ENCODE results near the gene KSR2.

KSR2 gene

DNA sequence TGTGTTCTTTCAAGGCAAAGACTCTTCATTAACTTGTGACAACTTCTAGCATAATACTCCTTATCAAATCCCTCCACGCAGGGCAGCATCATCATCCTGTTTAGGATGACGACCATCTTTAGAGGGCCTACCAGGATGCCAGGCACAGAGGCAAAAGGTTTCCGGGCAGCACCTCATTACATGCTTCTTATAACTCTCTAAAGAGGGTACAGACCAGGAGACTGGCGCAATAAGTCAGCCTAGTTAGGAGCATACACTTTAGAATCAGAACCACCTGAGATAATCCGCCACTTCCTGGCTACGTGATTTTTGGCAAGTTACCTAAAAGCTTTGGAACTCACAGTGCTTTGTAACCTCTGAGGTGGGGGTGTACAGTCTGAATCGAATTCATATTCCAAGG is 471.4 kb downstream of the KSR2 start:
- no peak overlapping the region for H3K4me3 ChIP-seq (ENCODE audit: low read depth, low read length)
- TF ChIP-seq, protein P1, sequence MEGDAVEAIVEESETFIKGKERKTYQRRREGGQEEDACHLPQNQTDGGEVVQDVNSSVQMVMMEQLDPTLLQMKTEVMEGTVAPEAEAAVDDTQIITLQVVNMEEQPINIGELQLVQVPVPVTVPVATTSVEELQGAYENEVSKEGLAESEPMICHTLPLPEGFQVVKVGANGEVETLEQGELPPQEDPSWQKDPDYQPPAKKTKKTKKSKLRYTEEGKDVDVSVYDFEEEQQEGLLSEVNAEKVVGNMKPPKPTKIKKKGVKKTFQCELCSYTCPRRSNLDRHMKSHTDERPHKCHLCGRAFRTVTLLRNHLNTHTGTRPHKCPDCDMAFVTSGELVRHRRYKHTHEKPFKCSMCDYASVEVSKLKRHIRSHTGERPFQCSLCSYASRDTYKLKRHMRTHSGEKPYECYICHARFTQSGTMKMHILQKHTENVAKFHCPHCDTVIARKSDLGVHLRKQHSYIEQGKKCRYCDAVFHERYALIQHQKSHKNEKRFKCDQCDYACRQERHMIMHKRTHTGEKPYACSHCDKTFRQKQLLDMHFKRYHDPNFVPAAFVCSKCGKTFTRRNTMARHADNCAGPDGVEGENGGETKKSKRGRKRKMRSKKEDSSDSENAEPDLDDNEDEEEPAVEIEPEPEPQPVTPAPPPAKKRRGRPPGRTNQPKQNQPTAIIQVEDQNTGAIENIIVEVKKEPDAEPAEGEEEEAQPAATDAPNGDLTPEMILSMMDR (IDR thresholded peaks at IDR 0.05; ENCODE audit: borderline replicate concordance, insufficient read depth, low read depth, low read length) = no peak

DNA sequence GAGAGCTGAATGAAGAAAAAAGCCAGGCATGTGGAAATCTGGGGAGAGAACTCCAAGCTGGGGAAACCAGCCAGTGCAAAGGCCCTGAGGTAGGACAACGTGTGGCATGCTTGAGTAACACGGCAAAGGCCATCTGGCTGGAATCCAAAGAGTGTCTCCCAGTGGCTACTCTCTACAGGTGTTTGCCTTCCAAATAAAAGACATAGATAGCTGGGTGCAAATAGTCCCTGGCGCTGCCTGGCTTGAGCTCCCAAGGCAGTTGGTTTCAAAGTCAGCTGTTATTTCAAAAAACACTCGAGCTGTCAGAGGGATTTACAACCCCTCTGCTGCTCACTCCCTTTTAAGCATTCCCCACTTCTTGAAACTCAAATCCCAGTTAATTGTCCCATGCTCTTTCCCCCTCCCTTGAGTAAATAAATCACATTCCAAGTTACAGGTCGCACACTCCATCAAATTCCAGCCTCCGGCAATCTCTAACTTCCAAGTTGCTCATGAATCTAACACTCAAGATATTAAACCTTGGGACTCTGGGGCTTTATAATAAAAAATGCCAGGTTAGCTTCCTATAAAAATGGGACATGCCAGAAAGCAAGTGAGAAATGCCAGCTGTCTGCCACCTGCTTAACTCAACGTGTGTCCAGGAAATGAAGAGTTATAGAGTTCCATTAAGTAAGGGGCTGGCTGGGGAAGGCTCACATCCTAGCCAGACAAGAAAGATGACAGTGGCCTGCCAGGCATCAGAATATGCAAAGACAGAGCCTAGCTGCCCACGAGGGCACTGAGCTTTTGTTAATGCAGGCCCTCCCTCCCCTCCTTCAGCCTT is 473.7 kb downstream of the KSR2 start:
- no peak overlapping the region for H3K4me3 ChIP-seq (ENCODE audit: low read depth, low read length)
- TF ChIP-seq, protein P1 (IDR thresholded peaks at IDR 0.05; ENCODE audit: borderline replicate concordance, insufficient read depth, low read depth, low read length) = no peak

DNA sequence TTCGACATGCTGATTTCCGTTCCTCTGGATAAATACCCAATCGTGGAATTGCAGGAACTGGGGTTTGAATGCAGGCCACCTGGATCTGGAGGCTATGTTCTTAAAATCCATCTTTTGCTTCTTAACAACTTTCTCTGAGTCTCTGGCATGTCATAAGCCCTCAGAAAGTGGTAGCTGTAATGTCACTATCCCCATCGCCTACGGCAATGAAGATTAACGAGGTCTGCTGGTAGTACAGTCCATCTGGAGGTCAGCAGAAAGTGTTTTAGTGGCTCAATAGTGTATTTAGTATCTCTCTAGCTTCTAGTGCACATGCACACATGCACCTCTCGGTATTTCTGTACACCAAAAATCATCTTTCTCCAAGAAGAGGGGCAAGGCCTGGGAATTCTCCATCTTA is 477.1 kb downstream of the KSR2 start:
- H3K4me3 ChIP-seq (ENCODE audit: low read depth, low read length) = no peak overlapping the region

DNA sequence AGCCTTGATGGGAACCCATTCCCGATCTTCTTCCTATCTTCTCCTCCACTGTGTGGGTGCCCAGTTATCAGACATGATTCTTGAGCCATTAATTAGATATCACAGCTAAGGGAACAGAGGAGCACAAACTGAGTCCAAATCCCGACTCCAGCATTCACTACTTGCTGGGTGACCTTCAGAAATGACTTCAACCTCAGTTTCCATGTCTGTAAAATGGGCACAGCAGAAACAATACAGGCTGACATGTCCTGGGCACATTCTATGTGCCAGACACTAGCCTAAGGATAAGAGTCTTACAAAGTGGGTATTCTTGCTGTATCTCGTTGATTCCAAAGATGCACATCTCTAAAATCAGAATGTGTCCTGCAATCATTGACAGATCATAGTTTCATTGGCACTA is 478.7 kb downstream of the KSR2 start:
- TF ChIP-seq, protein P1 (IDR thresholded peaks at IDR 0.05; ENCODE audit: borderline replicate concordance, insufficient read depth, low read depth, low read length) = no peak

More for the DNA sequence above, 477.1 kb downstream of the KSR2 start:
- TF ChIP-seq, protein P1 (IDR thresholded peaks at IDR 0.05; ENCODE audit: borderline replicate concordance, insufficient read depth, low read depth, low read length) = no peak

DNA sequence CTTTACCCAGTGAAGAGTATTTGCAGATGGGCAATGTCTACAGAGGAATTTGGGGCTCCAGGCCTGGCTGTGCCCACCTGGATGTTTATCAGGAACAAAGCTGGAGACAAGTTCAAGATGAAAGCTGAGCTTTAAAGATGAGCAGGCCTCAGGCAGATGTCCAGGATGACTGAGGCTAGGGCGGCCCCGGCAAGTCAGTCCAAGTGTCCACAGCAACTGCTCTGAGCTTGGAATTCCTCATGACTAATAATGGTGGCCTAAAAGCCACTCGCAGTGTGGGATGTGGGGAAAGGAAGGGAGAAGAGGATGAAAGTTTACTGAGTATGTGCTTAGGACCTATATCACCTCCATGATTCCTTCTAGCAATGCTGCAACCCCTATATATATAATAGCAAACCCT is 479.1 kb downstream of the KSR2 start:
- no peak overlapping the region for H3K4me3 ChIP-seq (ENCODE audit: low read depth, low read length)
- TF ChIP-seq, protein P1 (IDR thresholded peaks at IDR 0.05; ENCODE audit: borderline replicate concordance, insufficient read depth, low read depth, low read length) = no peak

More for the DNA sequence above, 478.7 kb downstream of the KSR2 start:
- no peak overlapping the region for H3K4me3 ChIP-seq (ENCODE audit: low read depth, low read length)

DNA sequence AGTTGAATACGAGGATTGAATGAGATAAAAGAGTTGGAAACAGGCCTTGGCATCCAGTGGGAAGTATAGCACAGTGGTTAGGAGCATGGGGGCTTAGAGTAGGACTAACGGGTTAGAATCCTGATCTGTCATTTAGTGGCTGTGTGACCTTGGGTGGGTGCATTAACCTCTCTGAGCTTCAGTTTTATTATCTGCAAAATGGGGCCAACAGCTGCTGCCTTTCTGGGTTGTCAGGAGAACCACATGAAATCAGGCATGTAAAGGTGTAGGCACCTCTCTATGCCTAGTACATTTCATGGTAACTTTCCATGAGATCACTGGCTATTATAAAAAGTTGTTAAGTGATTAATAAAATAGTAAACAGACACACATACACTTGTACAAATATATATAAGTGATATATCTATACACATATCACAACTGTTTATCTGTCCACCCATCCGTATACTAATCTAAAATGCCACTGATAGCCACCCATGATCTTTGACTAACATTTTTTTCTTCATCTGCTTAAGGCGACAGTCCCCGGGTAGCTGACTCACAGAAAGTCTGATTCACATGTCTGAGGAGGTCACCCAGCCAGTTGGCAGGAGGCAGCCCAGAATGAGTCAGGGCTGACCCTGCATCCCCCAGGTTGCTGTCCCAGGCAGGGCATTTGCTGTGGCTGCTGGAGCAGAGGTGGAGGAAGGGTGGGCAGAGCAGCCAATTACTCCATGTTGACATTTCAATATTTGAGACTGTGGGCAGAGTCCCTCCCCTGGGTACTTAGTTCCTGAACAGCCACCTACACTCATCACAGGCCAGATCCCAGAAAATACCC is 481.7 kb downstream of the KSR2 start:
- TF ChIP-seq, protein P1 (IDR thresholded peaks at IDR 0.05; ENCODE audit: borderline replicate concordance, insufficient read depth, low read depth, low read length) = no peak
- no peak overlapping the region for H3K4me3 ChIP-seq (ENCODE audit: low read depth, low read length)

Measured in GM12875 (cell line).